GM21526 (cell line): ENCODE data around the gene WDFY2.

Experiments used
- ATAC-seq: cut with Tn5 transposase; IDR thresholded peaks from one replicate; pipeline ENCODE4 v1.9.1; 2021; ENCODE audit warnings: moderate library complexity; ENCODE audit not compliant: unreplicated experiment, low FRiP score

Gene WDFY2

DNA sequence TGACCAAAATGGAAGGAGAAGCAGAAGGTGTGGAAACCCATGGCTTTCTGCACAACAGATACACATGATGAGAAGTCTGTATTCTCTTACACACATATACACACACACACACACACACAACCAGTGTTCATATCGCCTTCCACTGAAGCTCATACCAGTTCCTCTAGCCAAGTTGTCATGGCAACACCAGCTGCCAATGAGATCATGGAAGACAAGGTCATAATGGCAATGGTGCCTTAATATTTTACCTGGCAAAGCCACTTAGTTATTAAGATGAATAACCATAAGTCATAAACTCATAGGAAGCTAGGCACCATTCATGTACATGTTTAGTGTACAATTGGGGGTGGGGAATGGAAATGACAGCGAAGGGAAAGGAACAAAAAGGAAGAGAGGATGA lies 222.3 kb downstream of the WDFY2 start:
- no peak for ATAC-seq

GRCh38 chr13:51807041-51807440 lies 222.8 kb downstream of the WDFY2 start:
- no peak for ATAC-seq

DNA sequence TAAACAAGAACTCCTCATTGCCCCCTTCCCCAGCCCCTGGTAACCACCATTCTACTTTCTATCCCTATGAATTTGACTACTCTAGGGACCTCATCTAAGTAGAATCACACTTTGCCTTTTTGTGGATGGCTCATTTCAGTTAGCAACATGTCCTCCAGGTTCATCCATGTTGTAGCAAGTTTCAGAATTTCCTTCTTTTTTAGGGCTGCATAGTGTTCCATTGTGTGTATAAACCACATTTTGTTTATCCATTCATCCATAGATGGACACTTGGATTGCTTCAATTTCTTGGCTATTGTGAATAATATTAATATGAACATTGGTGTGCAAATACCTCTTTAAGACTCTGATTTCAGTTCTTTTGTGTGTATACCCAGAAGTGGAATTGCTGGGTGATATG lies 224.5 kb downstream of the WDFY2 start:
- no peak for ATAC-seq

- ATAC-seq, result no peak
These were observed 226.8 kb downstream of the WDFY2 start for GRCh38 chr13:51811046-51811445.

- no peak for ATAC-seq
These were observed 227.7 kb downstream of the WDFY2 start for GRCh38 chr13:51811920-51812451.

DNA sequence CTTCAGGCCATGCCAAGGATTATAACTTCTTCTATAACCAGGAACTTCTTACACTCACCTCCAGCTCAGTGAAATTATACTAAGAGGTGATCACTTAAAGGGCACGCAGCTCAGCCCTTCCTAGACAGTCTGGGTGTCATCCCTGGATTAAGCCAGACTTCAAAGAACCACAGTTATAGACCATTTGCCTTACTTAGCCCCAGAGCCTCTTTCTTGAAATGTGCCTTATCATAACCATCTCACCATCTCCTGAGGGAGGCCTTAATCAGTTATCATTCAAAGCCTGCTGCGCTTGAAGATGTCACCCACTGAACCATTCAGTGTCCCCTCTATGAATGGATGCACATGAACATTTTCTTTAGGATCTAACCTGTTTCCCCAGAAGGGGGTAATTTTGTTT lies 229.8 kb downstream of the WDFY2 start:
- no peak for ATAC-seq

DNA sequence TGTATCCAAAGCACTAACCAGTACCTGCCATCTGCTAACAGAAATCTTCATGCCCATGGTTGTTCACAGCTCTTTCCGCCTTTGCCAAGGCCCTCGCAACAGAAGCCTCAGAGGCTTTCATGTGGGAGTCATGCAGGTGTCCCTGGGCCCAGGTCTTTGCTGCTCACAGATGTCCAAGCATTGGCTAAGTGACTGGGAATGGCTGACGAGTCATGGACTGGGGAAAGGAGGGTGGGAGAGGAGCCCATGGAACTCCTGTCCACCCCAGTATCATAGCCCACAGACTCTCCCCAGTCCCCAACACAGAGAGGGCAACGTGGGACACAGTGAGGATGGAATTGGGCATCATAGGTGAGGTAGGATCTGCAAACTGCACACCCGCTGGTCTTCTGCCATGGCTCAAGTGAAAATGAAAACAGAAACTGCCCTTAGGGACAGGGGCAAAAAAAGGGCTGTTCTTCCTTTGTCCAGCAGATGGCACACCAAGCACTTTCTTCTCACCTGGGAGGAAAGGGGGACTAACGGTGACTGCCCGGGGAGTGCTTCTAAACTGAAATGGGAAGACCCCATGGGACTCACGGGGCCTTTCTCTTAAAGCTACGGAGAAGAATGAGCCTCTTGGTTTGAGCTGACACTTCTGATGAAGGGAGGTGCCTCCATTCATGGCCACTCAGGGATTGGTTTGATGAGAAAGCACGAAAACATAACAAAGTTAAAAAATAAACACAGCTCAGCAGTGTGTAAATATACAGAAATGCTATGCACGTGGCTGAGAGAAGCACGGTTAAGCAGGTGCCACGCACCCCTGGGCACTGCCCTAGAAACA lies 230.8 kb downstream of the WDFY2 start:
- peak; percentile 77 for ATAC-seq

GRCh38 chr13:51815848-51816247 lies 231.6 kb downstream of the WDFY2 start:
- ATAC-seq, result no peak

- no peak for ATAC-seq
These were observed 232.5 kb downstream of the WDFY2 start for GRCh38 chr13:51816604-51817249.
